Activated CD4-positive, alpha-beta T cell treated with anti-CD3 and anti-CD28 coated beads, Interleukin-2, amount 50 U/mL, for 24 hours (primary cell): ENCODE results near the gene SLC22A25.
"Not testable (repeated sequence)": the region's sequence is repeated elsewhere in the genome, so short reads cannot be mapped to it uniquely, and the experiment has no call there.

Experiments
- DNase-seq, 2 donors: peaks; one replicate each; pipeline ENCODE4 v3.0.0-alpha.2; 2020; ENCODE audit warnings: low read depth in 1 of 2, low spot score in 1 of 2

The SLC22A25 gene

DNA sequence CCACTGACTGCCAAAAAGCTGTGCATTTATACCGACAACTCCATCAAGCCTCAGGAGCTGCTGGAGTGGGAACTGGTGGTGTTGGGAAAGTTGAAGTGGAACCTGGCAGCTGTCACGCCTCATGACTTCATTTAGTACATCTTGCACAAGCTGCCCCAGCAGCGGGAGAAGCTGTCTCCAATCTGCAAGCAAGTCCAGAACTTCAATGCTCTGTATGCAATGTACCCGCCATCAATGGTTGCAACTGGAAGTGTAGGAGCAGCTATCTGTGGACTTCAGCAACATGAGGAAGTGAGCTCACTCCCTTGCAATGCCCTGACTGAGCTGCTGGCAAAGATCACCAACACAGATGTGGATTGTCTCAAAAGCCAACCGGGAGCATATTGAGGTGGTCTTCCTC is at the start of gene SLC22A25:
SLC22A25 (minus strand) TSS at position 67 of the 400 bp plus-strand sequence. CDS start 13,947 bp downstream, outside the sequence.
- no peak for DNase-seq

GRCh38 chr11:63290285-63290684 is 46.9 kb upstream of the SLC22A25 start:
- DNase-seq = no peak

- no peak for DNase-seq
These were observed 46.3 kb upstream of the SLC22A25 start for GRCh38 chr11:63289658-63290057.

- no peak for DNase-seq
These were observed 39.2 kb upstream of the SLC22A25 start for GRCh38 chr11:63282579-63282978.

DNA sequence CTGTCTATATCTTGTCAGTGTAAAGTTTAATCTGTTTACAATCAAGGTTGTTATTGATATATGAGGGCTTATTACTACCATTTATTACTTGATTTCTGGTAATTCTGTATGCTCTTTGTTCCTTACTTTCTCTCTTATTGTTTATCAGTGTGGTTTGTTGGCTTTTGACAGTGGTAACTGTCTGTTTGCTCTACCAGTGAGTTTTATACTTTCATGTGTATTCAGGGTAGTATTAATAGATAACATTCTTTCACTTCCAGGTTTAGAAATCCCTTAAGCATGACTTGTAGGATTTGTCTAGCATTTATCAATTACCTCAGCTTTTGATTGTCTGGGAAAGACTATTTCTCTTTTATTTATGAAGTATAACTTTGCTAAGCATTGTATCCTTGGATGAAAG is 37.5 kb upstream of the SLC22A25 start:
- DNase-seq = no peak

- no peak for DNase-seq
These were observed 34.0 kb upstream of the SLC22A25 start for GRCh38 chr11:63277345-63277943.

GRCh38 chr11:63274776-63275175 is 31.4 kb upstream of the SLC22A25 start:
- DNase-seq = no peak

- no peak for DNase-seq
These were observed 30.3 kb upstream of the SLC22A25 start for GRCh38 chr11:63273685-63274084.

DNA sequence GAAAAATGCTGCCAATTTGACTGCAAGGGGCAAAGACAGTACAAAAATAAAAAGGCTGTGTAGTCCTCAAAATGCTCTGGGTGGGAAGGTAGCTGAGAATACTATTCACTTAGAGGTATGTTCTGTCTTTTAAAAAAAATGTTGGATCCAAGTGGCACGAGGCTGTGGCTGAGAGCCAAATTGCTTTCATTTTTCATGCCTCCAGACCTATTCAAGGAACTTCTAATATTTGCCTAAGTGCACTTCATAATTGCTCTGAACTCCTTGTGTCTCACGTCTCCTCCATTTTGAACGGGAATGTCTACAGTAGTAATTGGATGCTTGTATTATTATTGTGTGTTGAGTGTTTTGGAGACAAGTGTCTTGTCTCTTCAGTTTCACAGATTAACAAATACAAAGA is 19.1 kb upstream of the SLC22A25 start:
- DNase-seq = no peak

DNA sequence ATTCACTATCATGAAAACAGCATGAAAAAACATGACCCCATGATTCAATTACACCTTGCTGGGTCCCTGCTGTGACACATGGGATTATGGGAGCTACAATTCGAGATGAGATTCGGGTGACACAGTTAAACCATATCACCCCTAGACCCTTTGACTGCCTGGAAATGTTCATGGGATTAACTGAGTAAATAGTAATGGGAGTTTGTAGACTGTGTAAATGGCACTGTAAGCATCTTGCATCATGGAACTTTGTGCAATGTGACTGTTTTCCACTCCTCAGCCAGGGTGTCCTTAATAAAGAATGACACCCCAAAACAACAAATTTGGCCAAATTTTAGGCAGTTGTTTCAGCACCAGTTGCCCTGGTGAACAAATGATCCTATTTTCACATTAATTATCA is 7.9 kb upstream of the SLC22A25 start:
- no peak for DNase-seq

DNA sequence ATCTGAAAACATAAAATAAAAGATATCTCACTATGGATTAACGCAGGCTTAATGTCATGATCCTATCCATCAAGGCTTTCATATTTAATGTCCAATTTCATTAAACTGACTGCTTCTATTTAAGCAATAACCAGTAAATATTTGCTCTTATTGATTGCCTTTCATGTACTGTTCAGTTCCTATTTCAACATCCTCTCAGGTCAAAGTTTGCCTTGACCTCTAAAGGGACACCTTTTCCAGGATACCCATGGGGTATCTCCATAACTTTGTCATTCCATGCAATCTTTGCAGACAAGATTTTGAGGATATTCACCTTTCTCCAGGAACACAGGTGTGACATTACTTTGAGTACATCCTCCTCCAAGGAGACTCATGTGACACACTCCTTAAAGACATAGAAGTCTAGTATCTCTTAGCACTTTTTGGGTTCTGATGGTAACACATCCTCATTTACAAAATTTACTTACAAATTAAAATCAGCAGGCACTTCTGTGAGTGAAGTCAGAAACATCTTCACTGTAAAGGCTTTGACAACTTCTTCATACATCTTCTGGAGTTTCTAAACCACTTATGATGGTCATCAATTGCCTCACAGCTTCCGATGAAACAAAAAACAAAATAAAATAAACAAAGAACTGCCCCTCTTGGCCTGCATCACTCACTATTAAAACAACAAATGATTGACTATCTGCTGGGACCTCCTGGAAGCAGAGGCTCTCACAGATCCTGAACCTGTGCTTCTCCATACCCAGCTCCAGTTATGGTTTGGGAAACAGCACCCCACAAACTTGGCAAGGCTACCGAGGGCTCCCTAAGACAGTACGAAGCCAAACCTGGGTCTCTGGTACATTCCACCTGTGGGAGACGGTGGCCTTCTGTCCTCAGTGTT is 7.0 kb upstream of the SLC22A25 start:
- no peak for DNase-seq

GRCh38 chr11:63248966-63249365 is 5.6 kb upstream of the SLC22A25 start:
- DNase-seq = no peak

- DNase-seq = not testable (repeated sequence)
These were observed 4.0 kb upstream of the SLC22A25 start for GRCh38 chr11:63247237-63248002.

DNA sequence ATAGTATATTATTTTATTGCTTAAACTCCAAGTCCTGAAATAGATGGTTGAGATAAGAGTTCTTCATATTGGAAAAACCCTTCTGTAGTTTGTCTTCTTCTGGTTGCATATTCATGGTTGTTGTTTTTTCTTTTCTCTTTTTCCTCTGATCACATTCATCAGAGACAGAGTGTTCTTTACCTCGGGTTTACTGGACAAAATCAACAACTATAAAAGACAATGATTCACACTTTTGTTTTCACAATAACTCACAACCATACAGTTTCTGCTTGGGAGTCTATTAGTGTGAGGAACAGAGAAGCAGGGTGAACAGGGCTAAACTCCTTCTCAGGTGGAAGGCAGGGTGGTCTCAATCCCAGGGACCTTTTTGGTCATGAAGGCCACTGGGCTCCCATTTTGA is 2.6 kb upstream of the SLC22A25 start:
- no peak for DNase-seq

DNA sequence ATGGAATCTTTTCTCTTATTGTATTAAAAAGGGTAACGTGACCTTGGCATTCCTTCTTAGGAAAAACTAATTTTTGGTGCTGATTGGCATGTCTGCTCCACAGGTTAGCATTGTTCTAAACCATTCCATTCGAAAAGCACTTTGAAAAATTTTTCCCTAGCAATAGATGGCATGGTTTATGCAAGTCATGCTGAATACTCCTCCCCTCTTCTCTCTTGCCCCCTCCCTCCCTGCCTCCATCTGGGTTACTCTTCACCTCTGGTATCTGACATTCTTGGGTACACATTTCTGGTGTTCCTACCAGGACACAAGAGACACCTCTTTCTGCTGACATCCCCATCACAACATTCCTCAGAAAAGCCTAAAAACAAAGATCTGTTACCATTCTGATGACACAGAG is 1.5 kb upstream of the SLC22A25 start:
- no peak for DNase-seq

- DNase-seq = no peak
These were observed 1.2 kb downstream of the SLC22A25 start for GRCh38 chr11:63242089-63242781.

GRCh38 chr11:63240791-63241379 is 2.5 kb downstream of the SLC22A25 start:
- DNase-seq = no peak

GRCh38 chr11:63240098-63240497 is 3.3 kb downstream of the SLC22A25 start:
- no peak for DNase-seq

GRCh38 chr11:63239254-63239653 is 4.1 kb downstream of the SLC22A25 start:
- DNase-seq = no peak

DNA sequence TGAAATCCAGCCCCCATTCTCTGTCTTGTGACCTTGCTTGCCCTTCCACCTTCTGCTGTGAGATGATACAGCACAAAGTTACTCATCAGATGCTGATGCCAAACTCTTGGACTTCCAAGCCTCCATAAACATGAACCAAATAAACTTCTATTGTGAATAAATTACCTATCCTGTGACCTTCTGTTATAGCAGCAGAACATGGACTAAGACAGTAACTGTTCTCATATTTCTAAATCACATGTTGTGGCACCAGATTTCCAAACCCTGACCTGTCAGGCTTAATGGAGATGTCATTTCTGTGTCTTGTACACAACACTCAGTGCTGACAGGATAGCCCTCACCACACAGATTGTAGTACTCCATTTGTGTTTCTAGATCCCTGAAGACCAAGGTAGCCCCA is 6.0 kb downstream of the SLC22A25 start:
- no peak for DNase-seq
